H9 (cell line): ENCODE results near the gene SLC2A4RG. TPM values are rescaled to one million over a fixed set of nuclear protein-coding genes. Genes with fewer than 3 reads are reported as not detected.

Source experiments
- DNase-seq: peaks from one replicate; pipeline ENCODE4 v3.0.0-alpha.2; 2017
- H2AFZ ChIP-seq: one replicate; pipeline ENCODE4 v1.6.1; 2013; ENCODE audit warnings: mild to moderate bottlenecking, low read length, control low read depth, moderate library complexity
- H2AK5ac ChIP-seq: 2 replicates; pipeline ENCODE4 v1.6.1; 2013; ENCODE audit warnings: low read length, control low read depth, mixed read lengths; ENCODE audit not compliant: insufficient read length
- H2BK120ac ChIP-seq: one replicate; pipeline ENCODE4 v1.6.1; 2013; ENCODE audit warnings: low read depth, mild to moderate bottlenecking, low read length, control low read depth, inconsistent platforms; ENCODE audit not compliant: poor library complexity, severe bottlenecking
- H2BK12ac ChIP-seq: 2 replicates; pipeline ENCODE4 v1.6.1; 2013; ENCODE audit warnings: low read length, control low read depth, mixed read lengths, low read depth; ENCODE audit not compliant: insufficient read length
- H2BK15ac ChIP-seq: 2 replicates; pipeline ENCODE4 v1.6.1; 2013; ENCODE audit warnings: low read depth, low read length, control low read depth
- H2BK20ac ChIP-seq: one replicate; pipeline ENCODE4 v1.6.1; 2013; ENCODE audit warnings: low read depth, mild to moderate bottlenecking, low read length, control low read depth, inconsistent platforms; ENCODE audit not compliant: poor library complexity, severe bottlenecking
- H2BK5ac ChIP-seq: 2 replicates; pipeline ENCODE4 v1.6.1; 2013; ENCODE audit warnings: low read length, control low read depth, mixed read lengths; ENCODE audit not compliant: insufficient read length
- H3K14ac ChIP-seq: 2 replicates; pipeline ENCODE4 v1.6.1; 2013; ENCODE audit warnings: low read length, control low read depth; ENCODE audit not compliant: insufficient read depth
- H3K18ac ChIP-seq: 2 replicates; pipeline ENCODE4 v1.6.1; 2013; ENCODE audit warnings: low read depth, mild to moderate bottlenecking, mixed read lengths, low read length, control low read depth; ENCODE audit not compliant: insufficient read length
- H3K23ac ChIP-seq: 2 replicates; pipeline ENCODE4 v1.6.1; 2013; ENCODE audit warnings: low read length, control low read depth, mixed read lengths, low read depth; ENCODE audit not compliant: insufficient read length
- H3K23me2 ChIP-seq: 2 replicates; pipeline ENCODE4 v1.6.1; 2013; ENCODE audit warnings: low read depth, mild to moderate bottlenecking, mixed read lengths, low read length, control low read depth; ENCODE audit not compliant: insufficient read length, poor library complexity, severe bottlenecking
- H3K27ac ChIP-seq: 2 replicates; pipeline ENCODE4 v1.5.1; 2013; ENCODE audit warnings: low read length, control low read depth, mixed read lengths, low read depth; ENCODE audit not compliant: insufficient read length
- H3K27me3 ChIP-seq: 2 replicates; pipeline ENCODE4 v1.6.1; 2013; ENCODE audit warnings: low read length, control low read depth, inconsistent platforms; ENCODE audit not compliant: insufficient read depth
- H3K4ac ChIP-seq: 2 replicates; pipeline ENCODE4 v1.6.1; 2013; ENCODE audit warnings: low read depth, mild to moderate bottlenecking, control low read depth, inconsistent platforms, low read length, moderate library complexity
- H3K4me1 ChIP-seq: 2 replicates; pipeline ENCODE4 v1.6.1; 2013; ENCODE audit warnings: low read length, control low read depth, inconsistent platforms; ENCODE audit not compliant: insufficient read depth
- H3K4me2 ChIP-seq: 2 replicates; pipeline ENCODE4 v1.6.1; 2013; ENCODE audit warnings: low read length, control low read depth, mixed read lengths; ENCODE audit not compliant: insufficient read length, insufficient read depth
- H3K56ac ChIP-seq: 2 replicates; pipeline ENCODE4 v1.6.1; 2013; ENCODE audit warnings: low read depth, mild to moderate bottlenecking, mixed read lengths, low read length, control low read depth; ENCODE audit not compliant: insufficient read length
- H3K79me1 ChIP-seq: 2 replicates; pipeline ENCODE4 v1.6.1; 2013; ENCODE audit warnings: low read depth, mild to moderate bottlenecking, moderate library complexity, low read length, control low read depth, inconsistent platforms; ENCODE audit not compliant: insufficient read depth, poor library complexity, severe bottlenecking
- H3K79me2 ChIP-seq: 2 replicates; pipeline ENCODE4 v1.6.1; 2013; ENCODE audit warnings: low read length, control low read depth, inconsistent platforms; ENCODE audit not compliant: insufficient read depth
- H3K9ac ChIP-seq: 2 replicates; pipeline ENCODE4 v1.6.1; 2013; ENCODE audit warnings: low read length, control low read depth, mixed read lengths; ENCODE audit not compliant: insufficient read length; ENCODE audit errors: extremely low read depth
- H3K9me3 ChIP-seq: one replicate; pipeline ENCODE4 v1.6.1; 2013; ENCODE audit warnings: low read depth, low read length, inconsistent platforms; ENCODE audit not compliant: control insufficient read depth
- H3T11ph ChIP-seq: one replicate; pipeline ENCODE4 v1.6.1; 2013; ENCODE audit warnings: mild to moderate bottlenecking, low read length, control low read depth, inconsistent platforms
- H4K20me1 ChIP-seq: one replicate; pipeline ENCODE4 v1.6.1; 2013; ENCODE audit not compliant: control insufficient read depth, insufficient read length, insufficient read depth
- H4K5ac ChIP-seq: 2 replicates; pipeline ENCODE4 v1.6.1; 2013; ENCODE audit warnings: low read depth, mild to moderate bottlenecking, mixed read lengths, low read length, control low read depth; ENCODE audit not compliant: insufficient read length
- H4K8ac ChIP-seq: replicated peaks from 2 replicates; pipeline ENCODE4 v1.6.1; 2013; ENCODE audit warnings: low read length, control low read depth, mixed read lengths, low read depth; ENCODE audit not compliant: insufficient read length
- H4K91ac ChIP-seq: 2 replicates; pipeline ENCODE4 v1.6.1; 2013; ENCODE audit warnings: low read depth, mild to moderate bottlenecking, moderate library complexity, mixed read lengths, low read length, control low read depth; ENCODE audit not compliant: insufficient read length
- H3K27ac Mint-ChIP-seq, 3 experiments: 2 replicates in 2 of 3; 3 replicates in 1 of 3; pipeline ENCODE4 v1.8.0; 2020 to 2021; ENCODE audit warnings: mixed read lengths in 3 of 3, mild to moderate bottlenecking in 1 of 3, moderate library complexity in 1 of 3
- H3K27me3 Mint-ChIP-seq: 2 replicates; pipeline ENCODE4 v1.8.0; 2021; ENCODE audit warnings: low read depth, mild to moderate bottlenecking, moderate library complexity, mixed read lengths
- H3K36me3 Mint-ChIP-seq, 3 experiments: 2 replicates in 2 of 3; 3 replicates in 1 of 3; pipeline ENCODE4 v1.8.0; 2020 to 2021; ENCODE audit warnings: low read depth in 3 of 3, mixed read lengths in 3 of 3; ENCODE audit not compliant: insufficient read depth in 1 of 3
- H3K4me1 Mint-ChIP-seq, 2 experiments: 2 replicates each; pipeline ENCODE4 v1.8.0; 2020; ENCODE audit warnings: mixed read lengths in 2 of 2
- H3K4me3 Mint-ChIP-seq, 2 experiments: 2 replicates in 1 of 2; 3 replicates in 1 of 2; pipeline ENCODE4 v1.8.0; 2020 to 2021; ENCODE audit warnings: mild to moderate bottlenecking in 2 of 2, mixed read lengths in 2 of 2, moderate library complexity in 1 of 2
- H3K9me3 Mint-ChIP-seq, 2 experiments: 2 replicates in 1 of 2; 3 replicates in 1 of 2; pipeline ENCODE4 v1.8.0; 2020; ENCODE audit warnings: mild to moderate bottlenecking in 2 of 2, mixed read lengths in 2 of 2, moderate library complexity in 1 of 2
- CTCF ChIP-seq: fragments of 200-600 bp; sonication (generic); conservative IDR thresholded peaks from 3 replicates; pipeline ENCODE4 v1.8.0; 2021; ENCODE audit warnings: antibody characterized with exemption, mild to moderate bottlenecking
- WGBS: extraction: QIAGEN DNeasy Blood & Tissue Kit; methylation state at CpG from one replicate; pipeline ENCODE4 v1.1.7; 2013; ENCODE audit warnings: missing lambda C conversion rate, low lambda C conversion rate, mixed read lengths; ENCODE audit not compliant: insufficient read length; ENCODE audit errors: extremely low coverage; 5-methylcytosine and 5-hydroxymethylcytosine counted together
- total RNA-seq: library from RNA; stranded (reverse); gene quantifications from 2 replicates; pipeline ENCODE4 v1.2.1, GENCODE V29; 2021

The SLC2A4RG gene
- total RNA-seq, 1 experiment from 2014 or later, result 43.9 TPM

GRCh38 chr20:63735859-63736718 lies 3.5 kb upstream of the SLC2A4RG start, which contains the start of gene LIME1:
Gene LIME1 (plus strand): TSS chr20:63736664. CDS start chr20:63737550, 886 bp downstream.
- Histone ChIP-seq H3K56ac (no peak within 1 kb of the TSS), H2BK20ac (no peak within 1 kb of the TSS), H2AFZ (no peak within 1 kb of the TSS), H3K4ac (no peak within 1 kb of the TSS), H4K20me1 (no peaks in the 10 kb centered on the region), H3K23ac (no peak within 1 kb of the TSS), H3K4me1 (no peaks in the 10 kb centered on the region), H2AK5ac (no peak within 1 kb of the TSS), H2BK120ac (no peak within 1 kb of the TSS), H3K9me3 (no peaks in the 10 kb centered on the region), H4K8ac (no peak within 1 kb of the TSS), H4K5ac (no peak within 1 kb of the TSS), H3K18ac (no peak within 1 kb of the TSS), H3K9ac (no peak within 1 kb of the TSS), H3T11ph (no peak within 1 kb of the TSS), H3K79me2 (no peaks in the 10 kb centered on the region), H3K79me1 (no peaks in the 10 kb centered on the region), H3K14ac (no peak within 1 kb of the TSS), H3K4me2 (peak within 1 kb of the TSS; percentile 37), H3K23me2 (peaks cover 8% of the 10 kb centered on the region), H3K27me3 (no peaks in the 10 kb centered on the region), H2BK15ac (no peak within 1 kb of the TSS), H2BK5ac (no peak within 1 kb of the TSS), H3K27ac (no peak within 1 kb of the TSS), H2BK12ac (no peak within 1 kb of the TSS), H4K91ac (no peak within 1 kb of the TSS)
- Mint-ChIP-seq H3K27me3 (no peaks in the 10 kb centered on the region; the same call in 1 of the 2 replicates), H3K36me3 (peaks cover 9 to 18% (median 10%) of the 10 kb centered on the region in 3 experiments; a peak in 6 of 7 replicates), H3K4me3 (no peak within 1 kb of the TSS), H3K27ac (no peak within 1 kb of the TSS), H3K4me1 (no peaks in the 10 kb centered on the region), H3K9me3 (no peaks in the 10 kb centered on the region)
- no peak for TF ChIP-seq CTCF
- DNase-seq, result peak; percentile 33
- no CpG with 5 or more reads among the region's 31 CpGs for WGBS
